Erythroblast (primary cell): ENCODE results near the gene PGLYRP3.

Experiments used
- GATA1 ChIP-seq: IDR thresholded peaks from 2 replicates; pipeline ENCODE4 v1.6.1; 2011; ENCODE audit warnings: low read depth, mild to moderate bottlenecking, control low read depth, low read length, moderate library complexity
- POLR2A ChIP-seq: IDR thresholded peaks from 2 replicates; pipeline ENCODE4 v1.6.1; 2011; ENCODE audit warnings: mild to moderate bottlenecking, low read length

- TF ChIP-seq POLR2A = no peak
- TF ChIP-seq GATA1 = no peak
Measured at GRCh38 chr1:153346077-153346723, 33.4 kb upstream of the PGLYRP3 start.
